HepG2 (cell line): ENCODE measurements around the gene MARCHF2.
"Not testable (repeated sequence)": the region's sequence is repeated elsewhere in the genome, so short reads cannot be mapped to it uniquely, and the experiment has no call there.

ENCODE experiments used
- ATF2 ChIP-seq: sonication (generic); formaldehyde crosslinking; IDR thresholded peaks from 2 replicates; pipeline ENCODE4 v1.4.0; 2020; ENCODE audit warnings: missing genetic modification reagents
- EZH2 ChIP-seq: conservative IDR thresholded peaks from 2 replicates; pipeline ENCODE4 v1.6.1; 2012; ENCODE audit warnings: mild to moderate bottlenecking, low read depth, low read length, moderate library complexity
- MAFK ChIP-seq, 2 experiments: IDR thresholded peaks in 1 of 2; conservative IDR thresholded peaks in 1 of 2; 2 replicates each; pipeline ENCODE4 v1.6.1; 2011; ENCODE audit warnings: improper control_type of control experiment in 2 of 2, low read length in 2 of 2
- MYC ChIP-seq: sonication (generic); formaldehyde crosslinking; IDR thresholded peaks from 2 replicates; pipeline ENCODE4 v1.9.0; 2021; ENCODE audit warnings: missing genetic modification reagents, borderline replicate concordance
- POLR2A ChIP-seq, 2 experiments: IDR thresholded peaks; 2 replicates each; pipeline ENCODE4 v1.6.1; 2011; ENCODE audit warnings: low read depth in 2 of 2, low read length in 2 of 2, mild to moderate bottlenecking in 1 of 2, moderate library complexity in 1 of 2; ENCODE audit not compliant: insufficient read depth in 1 of 2
- REST ChIP-seq, 2 experiments: IDR thresholded peaks; 2 replicates each; pipeline ENCODE4 v1.6.1; 2011 to 2012; ENCODE audit warnings: low read length in 2 of 2, borderline replicate concordance in 1 of 2, low read depth in 1 of 2, mild to moderate bottlenecking in 1 of 2, moderate library complexity in 1 of 2
- TRAFD1 ChIP-seq: sonication (generic); formaldehyde crosslinking; IDR thresholded peaks from 2 replicates; pipeline ENCODE4 v1.5.1; 2020; ENCODE audit warnings: missing genetic modification reagents, mild to moderate bottlenecking, borderline replicate concordance
- TRIM22 ChIP-seq: fragments of 450-650 bp; IDR thresholded peaks from 2 replicates; pipeline ENCODE4 v1.6.1; 2017
- ZNF430 ChIP-seq: sonication (generic); formaldehyde crosslinking; IDR thresholded peaks from 2 replicates; pipeline ENCODE4 v1.9.0; 2021; ENCODE audit warnings: mild to moderate bottlenecking, missing genetic modification reagents
- ZNF547 ChIP-seq: sonication (generic); formaldehyde crosslinking; IDR thresholded peaks from 2 replicates; pipeline ENCODE4 v1.5.1; 2020; ENCODE audit warnings: mild to moderate bottlenecking, missing genetic modification reagents
- ZNF768 ChIP-seq: sonication (generic); formaldehyde crosslinking; IDR thresholded peaks from 2 replicates; pipeline ENCODE4 v1.4.0; 2020; ENCODE audit warnings: missing genetic modification reagents
- ZZZ3 ChIP-seq: sonication (generic); formaldehyde crosslinking; IDR thresholded peaks from 2 replicates; pipeline ENCODE4 v1.4.0; 2020; ENCODE audit warnings: missing genetic modification reagents, mild to moderate bottlenecking, borderline replicate concordance

- TF ChIP-seq ZNF768 (CRISPR knock-in tag); MAFK (conservative IDR thresholded peaks at IDR 0.05 in 1 of 2, IDR thresholded peaks at IDR 0.05 in 1 of 2; ENCODE audit: low read length in 2 of 2); REST (IDR thresholded peaks at IDR 0.05; ENCODE audit: borderline replicate concordance in 1 of 2, low read depth in 1 of 2, low read length in 2 of 2); ATF2 (CRISPR knock-in tag); TRIM22; EZH2; ZNF547 (CRISPR knock-in tag); POLR2A (IDR thresholded peaks at IDR 0.05; ENCODE audit: insufficient read depth in 1 of 2, low read depth in 2 of 2, low read length in 2 of 2); MYC; ZZZ3 (CRISPR knock-in tag); ZNF430 (CRISPR knock-in tag); TRAFD1 (CRISPR knock-in tag): not testable (repeated sequence)
Measured at GRCh38 chr19:8386419-8386818, 26.7 kb upstream of the MARCHF2 start.
